Lower leg skin (tissue), 3 donors: ENCODE data around the gene RMC1.
"Not testable (repeated sequence)": the region's sequence is repeated elsewhere in the genome, so short reads cannot be mapped to it uniquely, and the experiment has no call there.

Experiments used
- CTCF ChIP-seq, 3 donors: fragments of 450-650 bp; IDR thresholded peaks; one replicate each; pipeline ENCODE4 v1.5.1; 2016; ENCODE audit warnings: antibody characterized with exemption in 3 of 3, mild to moderate bottlenecking in 3 of 3, moderate library complexity in 2 of 3
- POLR2A ChIP-seq, 2 donors: fragments of 450-650 bp; IDR thresholded peaks; one replicate each; pipeline ENCODE4 v1.6.1; 2016 to 2017; ENCODE audit warnings: antibody characterized with exemption in 2 of 2, mild to moderate bottlenecking in 1 of 2, moderate library complexity in 1 of 2

DNA sequence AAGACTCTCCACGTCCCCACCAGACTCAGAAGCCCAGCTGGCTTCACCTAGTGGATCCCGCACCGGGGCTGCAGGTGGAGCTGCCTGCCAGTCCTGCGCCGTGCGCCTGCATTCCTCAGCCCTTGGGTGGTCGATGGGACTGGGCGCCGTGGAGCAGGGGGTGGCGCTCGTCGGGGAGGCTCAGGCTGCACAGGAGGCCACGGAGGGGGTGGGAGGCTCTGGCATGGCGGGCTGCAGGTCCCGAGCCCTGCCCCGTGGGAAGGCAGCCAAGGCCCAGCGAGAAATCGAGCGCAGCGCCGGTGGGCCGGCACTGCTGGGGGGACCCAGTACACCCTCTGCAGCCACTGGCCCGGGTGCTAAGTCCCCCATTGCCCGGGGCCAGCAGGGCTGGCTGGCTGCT, 74.2 kb downstream of the RMC1 start:
- TF ChIP-seq CTCF, POLR2A (IDR thresholded peaks at IDR 0.05): not testable (repeated sequence)
